Spinal cord (tissue), 10 donors: Measurements from ENCODE around the gene RREB1. TPM values are rescaled to one million over a fixed set of nuclear protein-coding genes. Genes with fewer than 3 reads are reported as not detected.
"Not testable (repeated sequence)": the region's sequence is repeated elsewhere in the genome, so short reads cannot be mapped to it uniquely, and the experiment has no call there.

Experiments used
- DNase-seq, 6 donors: peaks; one replicate each; pipeline versions ENCODE4 v3.0.0 to v3.0.0-alpha.2; 2013 to 2015; ENCODE audit warnings: low spot score in 6 of 6, low read depth in 4 of 6
- H3K27ac ChIP-seq: one replicate; pipeline ENCODE4 v1.5.1; 2013; ENCODE audit warnings: low read depth, low read length, control low read depth
- H3K27me3 ChIP-seq: one replicate; pipeline ENCODE4 v1.6.1; 2013; ENCODE audit warnings: low read length; ENCODE audit not compliant: control insufficient read depth, insufficient read depth
- H3K36me3 ChIP-seq: one replicate; pipeline ENCODE4 v1.6.1; 2013; ENCODE audit warnings: low read length; ENCODE audit not compliant: control insufficient read depth, insufficient read depth
- H3K4me1 ChIP-seq: one replicate; pipeline ENCODE4 v1.6.1; 2013; ENCODE audit warnings: low read length; ENCODE audit not compliant: control insufficient read depth, insufficient read depth
- H3K4me3 ChIP-seq: one replicate; pipeline ENCODE4 v1.5.1; 2013; ENCODE audit warnings: low read depth, low read length, control low read depth
- H3K9me3 ChIP-seq: one replicate; pipeline ENCODE4 v1.6.1; 2013; ENCODE audit warnings: low read length; ENCODE audit not compliant: control insufficient read depth, insufficient read depth
- WGBS: methylation state at CpG from one replicate; pipeline ENCODE4 v1.1.5; 2013; ENCODE audit warnings: missing lambda C conversion rate; ENCODE audit not compliant: insufficient coverage; 5-methylcytosine and 5-hydroxymethylcytosine counted together
- polyA plus RNA-seq, 2 donors: library from polyadenylated mRNA; unstranded; fragments of 120-200 nt; gene quantifications; one replicate each; pipeline ENCODE4 v1.2.1, GENCODE V29; 2013; ENCODE audit not compliant: insufficient read length in 2 of 2
- total RNA-seq, 2 donors: library from RNA; depleted of rRNA in 1 of 2; stranded (reverse); fragments of 120-200 nt in 1 of 2; fragments of >200 nt in 1 of 2; gene quantifications; one replicate each; pipeline versions ENCODE4 v1.2.3 to v1.2.4, GENCODE V29; 2013 to 2014
- donor health status: healthy.

The RREB1 gene
- total and polyA plus RNA-seq, 4 donors: 7.2 to 16.4 (median 10.3) TPM

DNA sequence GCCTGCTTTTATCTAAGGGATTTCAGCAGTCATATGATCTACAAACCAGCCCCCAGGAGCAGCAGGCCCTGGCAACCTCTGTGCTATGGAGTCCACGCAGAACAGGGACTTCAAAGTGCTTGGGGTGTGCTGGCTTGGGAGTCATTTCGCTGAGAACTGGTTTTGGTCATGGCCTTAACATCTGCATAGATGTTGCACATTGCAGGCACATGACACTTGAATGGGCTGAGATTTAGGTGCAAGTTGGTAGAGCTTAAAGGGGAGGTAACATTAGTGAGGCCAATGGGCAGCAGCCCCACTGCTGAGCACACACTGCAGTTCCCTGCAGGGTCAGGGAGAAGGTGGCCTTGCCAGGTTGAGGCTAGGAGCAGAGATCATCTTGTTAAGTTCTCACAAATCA, 43.6 kb downstream of the RREB1 start:
- Histone ChIP-seq H3K27me3 (peaks cover 3% of the 10 kb centered on the region), H3K36me3 (no peaks in the 10 kb centered on the region), H3K4me1 (peaks cover 22% of the 10 kb centered on the region), H3K9me3 (no peaks in the 10 kb centered on the region), H3K4me3 (no peak overlapping the region), H3K27ac (peak overlapping the region; percentile 51)
- WGBS: 54% methylated on average over 2 of the region's 2 CpGs
- no peak for DNase-seq

GRCh38 chr6:7152462-7152861, 44.7 kb downstream of the RREB1 start:
- H3K27me3 ChIP-seq: no peaks in the 10 kb centered on the region
- DNase-seq: peak in 1 of 6 donors; percentile 50
- H3K36me3 ChIP-seq: no peaks in the 10 kb centered on the region
- no peaks in the 10 kb centered on the region for H3K9me3 ChIP-seq
- no peak overlapping the region for H3K4me3 ChIP-seq
- H3K27ac ChIP-seq: peak overlapping the region; percentile 37
- H3K4me1 ChIP-seq: peaks cover 20% of the 10 kb centered on the region

DNA sequence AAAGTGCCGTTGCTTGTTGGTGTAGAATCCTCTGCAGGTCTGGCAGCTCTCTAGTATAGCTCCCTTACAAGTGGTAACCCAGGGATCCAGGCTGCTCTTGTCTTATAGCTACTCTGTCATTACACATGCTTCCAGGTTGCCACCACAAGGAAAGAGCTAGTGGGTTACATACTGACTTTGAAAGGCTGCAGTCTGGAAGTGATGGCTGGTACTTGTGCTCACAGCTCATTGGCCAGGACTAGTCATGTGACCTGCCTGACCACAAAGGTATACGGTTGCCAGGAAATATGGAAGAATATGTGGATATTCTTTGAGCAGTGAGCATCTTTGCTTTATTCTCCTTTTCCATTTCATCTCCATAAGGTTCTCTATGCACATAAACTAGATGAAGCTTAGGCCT, 46.0 kb downstream of the RREB1 start:
- no peaks in the 10 kb centered on the region for H3K9me3 ChIP-seq
- H3K4me1 ChIP-seq: peaks cover 24% of the 10 kb centered on the region
- 80% methylated on average over 1 of the region's 2 CpGs for WGBS
- DNase-seq: no peak
- H3K4me3 ChIP-seq: no peak overlapping the region
- no peaks in the 10 kb centered on the region for H3K36me3 ChIP-seq
- no peaks in the 10 kb centered on the region for H3K27me3 ChIP-seq
- no peak overlapping the region for H3K27ac ChIP-seq

DNA sequence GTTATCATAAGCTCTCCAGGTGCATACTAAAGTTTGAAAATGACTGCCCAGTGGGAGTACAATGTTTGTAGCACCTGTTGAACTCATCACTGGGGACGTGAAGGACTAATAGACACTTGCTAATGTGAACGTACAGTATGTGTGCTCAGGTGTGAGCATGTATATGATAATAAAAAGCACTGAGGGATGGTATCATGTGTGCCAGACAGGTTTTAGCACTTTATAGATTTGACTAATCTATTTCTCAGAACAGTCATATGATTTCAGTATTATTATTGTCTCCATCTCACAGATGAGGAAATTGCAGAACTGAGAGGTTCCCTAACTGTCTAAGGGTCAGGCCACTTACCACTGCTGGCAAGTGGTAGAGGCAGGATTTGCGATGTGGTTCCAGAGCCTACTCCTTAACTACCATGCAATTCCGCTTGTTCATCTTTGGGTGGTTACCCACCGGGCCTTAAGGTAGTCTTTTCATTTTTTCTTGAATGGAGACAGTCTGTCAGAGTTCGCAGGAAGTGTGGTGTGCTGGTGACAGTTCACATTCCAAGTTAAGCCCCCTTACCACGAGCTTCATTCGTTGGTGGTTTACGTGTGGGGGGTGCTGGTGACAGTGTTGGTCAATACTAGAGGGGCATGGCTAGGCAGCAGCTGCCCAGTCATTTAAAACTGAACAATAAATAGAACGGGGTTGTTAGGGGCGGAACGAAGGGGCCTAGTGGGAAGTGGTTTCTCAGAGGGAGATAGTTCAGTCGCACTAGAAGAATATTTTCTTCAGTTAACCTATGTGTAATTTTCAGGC, 46.8 kb downstream of the RREB1 start:
- Histone ChIP-seq H3K36me3 (no peaks in the 10 kb centered on the region), H3K27ac (no peak overlapping the region), H3K9me3 (no peaks in the 10 kb centered on the region), H3K4me3 (no peak overlapping the region), H3K4me1 (peaks cover 24% of the 10 kb centered on the region), H3K27me3 (no peaks in the 10 kb centered on the region)
- DNase-seq: no peak
- WGBS: 75% methylated on average over 1 of the region's 13 CpGs

- H3K4me3 ChIP-seq: no peak overlapping the region
- 57% methylated on average over 1 of the region's 7 CpGs for WGBS
- no peak for DNase-seq
- peaks cover 18% of the 10 kb centered on the region for H3K4me1 ChIP-seq
- no peaks in the 10 kb centered on the region for H3K27me3 ChIP-seq
- H3K9me3 ChIP-seq: no peaks in the 10 kb centered on the region
- H3K36me3 ChIP-seq: no peaks in the 10 kb centered on the region
- H3K27ac ChIP-seq: no peak overlapping the region
Measured at GRCh38 chr6:7155871-7156579, 48.3 kb downstream of the RREB1 start.

- Histone ChIP-seq H3K4me3 (no peak overlapping the region), H3K9me3 (no peaks in the 10 kb centered on the region), H3K4me1 (peaks cover 14% of the 10 kb centered on the region), H3K36me3 (no peaks in the 10 kb centered on the region), H3K27ac (no peak overlapping the region), H3K27me3 (no peaks in the 10 kb centered on the region)
- DNase-seq: no peak
- 89% methylated on average over 5 of the region's 11 CpGs for whole genome bisulfite sequencing
Measured at GRCh38 chr6:7156643-7157278, 49.0 kb downstream of the RREB1 start.

DNA sequence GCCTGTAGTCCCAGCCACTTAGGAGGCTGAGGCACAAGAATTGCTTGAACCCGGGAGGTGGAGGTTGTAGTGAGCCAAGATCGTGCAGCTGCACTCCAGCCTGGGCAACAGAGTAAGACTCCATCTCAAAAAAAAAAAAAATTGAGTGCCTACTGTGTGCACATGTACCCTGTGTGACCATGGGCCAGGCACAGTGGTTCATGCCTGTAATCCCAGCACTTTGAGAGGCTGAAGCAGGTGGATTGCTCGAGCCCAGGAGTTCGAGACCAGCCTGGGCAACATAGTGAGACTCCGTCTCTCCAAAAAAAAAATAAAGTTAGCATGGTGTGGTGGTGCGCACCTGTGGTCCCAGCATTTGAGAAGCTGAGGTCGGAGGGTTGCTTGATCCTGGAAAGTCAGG, 49.5 kb downstream of the RREB1 start:
- WGBS: 93% methylated on average over 6 of the region's 7 CpGs
- H3K36me3 ChIP-seq, H3K27me3 ChIP-seq, DNase-seq, H3K4me3 ChIP-seq, H3K9me3 ChIP-seq, H3K27ac ChIP-seq: not testable (repeated sequence)
- H3K4me1 ChIP-seq: peaks cover 14% of the 10 kb centered on the region

- Histone ChIP-seq H3K27ac (no peak overlapping the region), H3K9me3 (no peaks in the 10 kb centered on the region), H3K27me3 (no peaks in the 10 kb centered on the region), H3K4me1 (peaks cover 14% of the 10 kb centered on the region), H3K4me3 (no peak overlapping the region), H3K36me3 (no peaks in the 10 kb centered on the region)
- WGBS: 73% methylated on average over 6 of the region's 6 CpGs
- no peak for DNase-seq
Measured at GRCh38 chr6:7157752-7158616, 50.2 kb downstream of the RREB1 start.

- peaks cover 19% of the 10 kb centered on the region for H3K4me1 ChIP-seq
- H3K27ac ChIP-seq: no peak overlapping the region
- H3K4me3 ChIP-seq: no peak overlapping the region
- DNase-seq: no peak
- WGBS: no CpG with 5 or more reads among the region's 4 CpGs
- H3K36me3 ChIP-seq: no peaks in the 10 kb centered on the region
- H3K9me3 ChIP-seq: no peaks in the 10 kb centered on the region
- H3K27me3 ChIP-seq: no peaks in the 10 kb centered on the region
Measured at GRCh38 chr6:7159790-7160525, 52.2 kb downstream of the RREB1 start.
